ENCODE results near the gene MRPS7. TPM values are rescaled to one million over a fixed set of nuclear protein-coding genes. Genes with fewer than 3 reads are reported as not detected.
A peak's percentile ranks its signal among the peaks of the same experiment; 100 is the strongest.

MRPS7 gene
- total and polyA plus RNA-seq, 9 of the 15 experiments (the other 6 are each of a cell fraction or from before 2014, with no cell fraction given) = 107 to 244 (median 132) TPM

DNA sequence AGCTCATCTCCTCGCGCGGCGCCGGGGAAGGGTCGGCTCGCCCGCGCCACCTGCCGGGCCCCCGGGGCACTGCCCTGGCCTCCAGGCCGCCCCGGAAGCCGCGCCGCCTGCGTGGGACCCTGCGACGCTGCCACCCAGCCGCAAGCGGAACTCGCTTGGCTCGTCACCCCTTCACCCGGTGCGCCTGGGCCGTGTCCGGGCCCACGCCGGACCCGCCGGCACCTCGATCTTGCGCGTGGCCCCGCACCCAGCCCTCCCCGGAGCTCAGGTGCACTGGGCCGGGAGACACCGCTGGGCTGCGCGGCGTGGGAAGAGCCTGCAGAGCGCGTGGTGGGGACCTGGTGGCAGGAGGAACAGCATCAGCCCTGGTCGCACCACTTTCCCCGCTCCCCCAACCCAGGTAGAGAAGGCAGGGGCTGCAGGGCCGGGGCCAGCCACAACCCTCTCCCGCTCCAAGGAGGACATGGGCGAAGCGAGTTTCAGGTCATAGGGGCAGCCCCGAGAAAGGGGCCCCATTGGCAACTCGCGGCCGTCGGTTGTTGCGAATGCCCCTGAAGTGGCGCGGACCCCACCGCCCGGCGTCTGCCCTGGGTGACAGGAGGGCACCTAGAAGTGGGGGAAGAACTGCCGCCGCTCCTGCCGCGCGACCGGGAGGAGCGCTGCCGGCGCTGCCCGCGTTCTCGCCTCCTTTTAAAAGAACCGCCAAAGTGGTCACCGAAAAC, 9.7 kb downstream of the MRPS7 start (continued):
- TF ChIP-seq RBM17 (IDR thresholded peaks at IDR 0.05; ENCODE audit: borderline replicate concordance, low read depth, low read length) (no peak), SNRNP70 (optimal IDR thresholded peaks at IDR 0.05; ENCODE audit: low read depth, low read length) (no peak), NCOA2 (IDR thresholded peaks at IDR 0.05; ENCODE audit: partially characterized antibody in 2 of 2) (no peak), ATF3 (IDR thresholded peaks at IDR 0.05) (no peak), ATF3 (CRISPR knock-in tag; conservative IDR thresholded peaks at IDR 0.05) (0 out of 2 replicates have a peak, but pooled peaks have one; percentile 43), NR4A1 (CRISPR knock-in tag; IDR thresholded peaks at IDR 0.05) (peak; percentile 14; the same call in 1 of the 2 replicates), NR4A1 (tag; IDR thresholded peaks at IDR 0.05) (no peak), ZNF778 (CRISPR knock-in tag; IDR thresholded peaks at IDR 0.05) (no peak), ZNF444 (CRISPR knock-in tag; IDR thresholded peaks at IDR 0.05) (no peak), RNF2 (IDR thresholded peaks at IDR 0.05) (0 out of 2 replicates have a peak, but pooled peaks have one; percentile 19), MBD2 (IDR thresholded peaks at IDR 0.05; ENCODE audit: borderline replicate concordance, low read depth) (peak; percentile 23; the same call in 1 of the 2 replicates), IFI16 (CRISPR knock-in tag; IDR thresholded peaks at IDR 0.05) (no peak), HDGF (IDR thresholded peaks at IDR 0.05) (no peak), POU5F1 (IDR thresholded peaks at IDR 0.05; ENCODE audit: borderline replicate concordance, low read depth, low read length, partially characterized antibody) (no peak), ZBTB5 (IDR thresholded peaks at IDR 0.05) (no peak), TBL1XR1 (IDR thresholded peaks at IDR 0.05; ENCODE audit: low read length in 2 of 2) (peak; percentile 18 to 75; a peak in 3 of 4 replicates), MAFG (tag; conservative IDR thresholded peaks at IDR 0.05) (no peak), ZNF143 (CRISPR knock-in tag; IDR thresholded peaks at IDR 0.05) (no peak), CREB3 (tag; conservative IDR thresholded peaks at IDR 0.05; ENCODE audit: low read depth) (no peak), CREB3L1 (IDR thresholded peaks at IDR 0.05; ENCODE audit: borderline replicate concordance, low read depth) (peak; percentile 61; the same call in 1 of the 2 replicates), ZNF134 (CRISPR knock-in tag; conservative IDR thresholded peaks at IDR 0.05) (no peak)
- TF ChIP-seq, protein P1, sequence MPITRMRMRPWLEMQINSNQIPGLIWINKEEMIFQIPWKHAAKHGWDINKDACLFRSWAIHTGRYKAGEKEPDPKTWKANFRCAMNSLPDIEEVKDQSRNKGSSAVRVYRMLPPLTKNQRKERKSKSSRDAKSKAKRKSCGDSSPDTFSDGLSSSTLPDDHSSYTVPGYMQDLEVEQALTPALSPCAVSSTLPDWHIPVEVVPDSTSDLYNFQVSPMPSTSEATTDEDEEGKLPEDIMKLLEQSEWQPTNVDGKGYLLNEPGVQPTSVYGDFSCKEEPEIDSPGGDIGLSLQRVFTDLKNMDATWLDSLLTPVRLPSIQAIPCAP (CRISPR knock-in tag; IDR thresholded peaks at IDR 0.05; ENCODE audit: borderline replicate concordance) = no peak

Data from K562 (cell line).